ENCODE measurements around the gene SLCO4A1.

DNA sequence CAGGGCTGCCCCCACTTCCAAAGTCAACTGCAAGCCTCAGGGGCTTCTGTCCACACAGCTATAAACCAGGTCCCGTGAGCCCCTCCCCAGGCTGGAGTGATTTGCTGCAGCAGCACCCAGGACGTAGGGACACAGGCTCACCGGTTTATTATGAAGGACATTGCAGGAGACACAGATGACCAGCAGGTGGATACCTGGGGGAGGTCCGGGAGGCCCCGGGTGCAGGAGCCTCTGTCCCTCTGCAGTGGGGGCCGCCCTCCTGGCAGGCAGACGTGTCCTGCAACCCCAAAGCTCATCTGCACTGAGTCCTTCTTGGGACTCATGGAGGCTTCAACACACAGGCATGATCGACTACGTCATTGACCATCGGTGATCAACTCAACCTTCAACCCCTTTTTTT lies 51.8 kb downstream of the SLCO4A1 start:
- TF ChIP-seq, protein P1, sequence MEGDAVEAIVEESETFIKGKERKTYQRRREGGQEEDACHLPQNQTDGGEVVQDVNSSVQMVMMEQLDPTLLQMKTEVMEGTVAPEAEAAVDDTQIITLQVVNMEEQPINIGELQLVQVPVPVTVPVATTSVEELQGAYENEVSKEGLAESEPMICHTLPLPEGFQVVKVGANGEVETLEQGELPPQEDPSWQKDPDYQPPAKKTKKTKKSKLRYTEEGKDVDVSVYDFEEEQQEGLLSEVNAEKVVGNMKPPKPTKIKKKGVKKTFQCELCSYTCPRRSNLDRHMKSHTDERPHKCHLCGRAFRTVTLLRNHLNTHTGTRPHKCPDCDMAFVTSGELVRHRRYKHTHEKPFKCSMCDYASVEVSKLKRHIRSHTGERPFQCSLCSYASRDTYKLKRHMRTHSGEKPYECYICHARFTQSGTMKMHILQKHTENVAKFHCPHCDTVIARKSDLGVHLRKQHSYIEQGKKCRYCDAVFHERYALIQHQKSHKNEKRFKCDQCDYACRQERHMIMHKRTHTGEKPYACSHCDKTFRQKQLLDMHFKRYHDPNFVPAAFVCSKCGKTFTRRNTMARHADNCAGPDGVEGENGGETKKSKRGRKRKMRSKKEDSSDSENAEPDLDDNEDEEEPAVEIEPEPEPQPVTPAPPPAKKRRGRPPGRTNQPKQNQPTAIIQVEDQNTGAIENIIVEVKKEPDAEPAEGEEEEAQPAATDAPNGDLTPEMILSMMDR (conservative IDR thresholded peaks at IDR 0.05; ENCODE audit: low read depth, low read length) = no peak
- TF ChIP-seq EZH2 (IDR thresholded peaks at IDR 0.05; ENCODE audit: borderline replicate concordance, low read depth, low read length, poor library complexity, severe bottlenecking) = no peak
